Measurements from ENCODE around the gene IPO8.

IPO8 gene

DNA sequence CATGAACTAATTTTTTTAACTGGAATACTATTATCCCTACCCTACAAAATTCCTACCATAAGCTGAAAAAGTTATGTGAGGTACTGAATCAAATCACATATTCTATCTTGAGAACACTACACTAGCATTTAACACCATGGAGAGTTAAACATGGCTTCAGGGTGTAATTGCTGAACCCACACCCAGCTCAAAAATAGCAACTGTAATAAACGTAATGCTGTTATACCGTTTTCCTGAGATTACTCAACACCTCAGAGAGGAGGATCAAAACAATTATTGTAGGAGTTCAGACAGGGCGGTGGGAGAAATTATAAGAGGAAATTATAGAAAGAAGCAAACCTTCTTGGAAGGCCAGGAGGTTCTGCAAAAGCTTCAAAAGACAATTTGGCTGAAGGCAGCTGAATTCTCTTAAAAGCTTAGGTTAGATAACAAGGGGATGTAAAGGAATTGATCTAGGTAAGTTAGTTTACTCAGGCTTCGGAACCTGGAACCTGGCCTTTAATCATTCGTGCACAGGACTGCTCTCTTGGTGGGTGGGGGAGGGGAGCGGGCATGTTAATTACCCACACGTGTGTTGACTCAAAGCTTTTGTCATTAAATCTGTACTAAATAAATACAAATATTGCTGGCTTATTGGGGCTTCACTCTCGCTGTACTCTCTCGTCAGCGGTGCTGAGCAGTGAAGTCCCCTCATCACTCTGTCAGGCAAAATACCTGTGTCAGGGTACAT, 12.1 kb upstream of the IPO8 start:
- H3K27me3 ChIP-seq (replicated peaks; ENCODE audit: control insufficient read depth, insufficient read depth, low read length): no peaks in the 10 kb centered on the region

DNA sequence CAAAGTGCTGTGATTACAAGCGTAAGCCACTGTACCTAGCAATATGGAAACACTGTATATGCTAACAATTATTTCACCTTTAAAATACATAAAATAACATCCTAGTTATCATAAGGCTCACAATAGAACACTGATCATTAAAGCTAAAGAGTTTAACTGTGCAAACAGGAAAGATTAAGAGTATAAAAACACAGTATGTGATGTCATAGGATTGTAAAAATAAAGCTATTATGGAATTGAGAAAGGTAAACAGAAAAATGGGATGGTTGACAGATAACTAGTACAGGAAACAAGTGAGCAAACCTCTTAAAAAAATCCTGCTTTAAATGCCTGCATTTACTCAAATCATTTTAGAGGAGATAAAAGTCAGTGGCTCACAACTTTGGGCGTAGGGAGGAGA, 10.8 kb upstream of the IPO8 start:
- Histone ChIP-seq H3K36me3 (ENCODE audit: control insufficient read depth, insufficient read depth, low read length) (peaks cover 3% of the 10 kb centered on the region), H3K27me3 (replicated peaks; ENCODE audit: control insufficient read depth, insufficient read depth, low read length) (no peaks in the 10 kb centered on the region), H3K4me3 (replicated peaks; ENCODE audit: low read depth, low read length) (no peak overlapping the region)
- no peak for DNase-seq (ENCODE audit: extremely low read depth, insufficient read length)
- TF ChIP-seq, protein P1, sequence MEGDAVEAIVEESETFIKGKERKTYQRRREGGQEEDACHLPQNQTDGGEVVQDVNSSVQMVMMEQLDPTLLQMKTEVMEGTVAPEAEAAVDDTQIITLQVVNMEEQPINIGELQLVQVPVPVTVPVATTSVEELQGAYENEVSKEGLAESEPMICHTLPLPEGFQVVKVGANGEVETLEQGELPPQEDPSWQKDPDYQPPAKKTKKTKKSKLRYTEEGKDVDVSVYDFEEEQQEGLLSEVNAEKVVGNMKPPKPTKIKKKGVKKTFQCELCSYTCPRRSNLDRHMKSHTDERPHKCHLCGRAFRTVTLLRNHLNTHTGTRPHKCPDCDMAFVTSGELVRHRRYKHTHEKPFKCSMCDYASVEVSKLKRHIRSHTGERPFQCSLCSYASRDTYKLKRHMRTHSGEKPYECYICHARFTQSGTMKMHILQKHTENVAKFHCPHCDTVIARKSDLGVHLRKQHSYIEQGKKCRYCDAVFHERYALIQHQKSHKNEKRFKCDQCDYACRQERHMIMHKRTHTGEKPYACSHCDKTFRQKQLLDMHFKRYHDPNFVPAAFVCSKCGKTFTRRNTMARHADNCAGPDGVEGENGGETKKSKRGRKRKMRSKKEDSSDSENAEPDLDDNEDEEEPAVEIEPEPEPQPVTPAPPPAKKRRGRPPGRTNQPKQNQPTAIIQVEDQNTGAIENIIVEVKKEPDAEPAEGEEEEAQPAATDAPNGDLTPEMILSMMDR (IDR thresholded peaks at IDR 0.05; ENCODE audit: insufficient read depth, low read length, poor library complexity, severe bottlenecking): no peak

More for the DNA sequence above, 12.1 kb upstream of the IPO8 start:
- TF ChIP-seq, protein P1 (IDR thresholded peaks at IDR 0.05; ENCODE audit: insufficient read depth, low read length, poor library complexity, severe bottlenecking): no peak
- no peak for DNase-seq (ENCODE audit: extremely low read depth, insufficient read length)
- peaks cover 3% of the 10 kb centered on the region for H3K36me3 ChIP-seq (ENCODE audit: control insufficient read depth, insufficient read depth, low read length)
- H3K4me3 ChIP-seq (replicated peaks; ENCODE audit: low read depth, low read length): no peak overlapping the region

DNA sequence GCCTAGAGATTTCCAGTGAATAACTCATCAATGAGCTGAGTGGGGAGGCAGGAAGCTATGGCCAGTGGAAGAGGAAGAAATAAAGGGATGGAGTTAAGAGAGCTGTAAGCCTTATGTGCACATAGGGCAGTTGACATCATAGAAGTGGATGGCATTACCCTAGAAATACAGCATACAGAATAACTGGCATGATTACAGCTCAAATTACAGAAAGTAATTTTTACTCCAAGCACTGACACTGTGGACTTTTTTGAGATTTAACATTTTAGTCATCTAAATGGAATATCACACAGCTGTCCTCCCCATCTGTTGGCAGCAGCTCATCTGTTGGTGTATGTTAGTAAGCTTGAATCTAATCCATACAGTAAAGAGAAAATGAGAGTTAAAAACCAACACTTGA, 5.4 kb upstream of the IPO8 start:
- Histone ChIP-seq H3K4me3 (replicated peaks; ENCODE audit: low read depth, low read length) (no peak overlapping the region), H3K27me3 (replicated peaks; ENCODE audit: control insufficient read depth, insufficient read depth, low read length) (no peaks in the 10 kb centered on the region), H3K36me3 (ENCODE audit: control insufficient read depth, insufficient read depth, low read length) (no peaks in the 10 kb centered on the region)
- DNase-seq (ENCODE audit: extremely low read depth, insufficient read length): no peak
- TF ChIP-seq, protein P1 (IDR thresholded peaks at IDR 0.05; ENCODE audit: insufficient read depth, low read length, poor library complexity, severe bottlenecking): no peak

DNA sequence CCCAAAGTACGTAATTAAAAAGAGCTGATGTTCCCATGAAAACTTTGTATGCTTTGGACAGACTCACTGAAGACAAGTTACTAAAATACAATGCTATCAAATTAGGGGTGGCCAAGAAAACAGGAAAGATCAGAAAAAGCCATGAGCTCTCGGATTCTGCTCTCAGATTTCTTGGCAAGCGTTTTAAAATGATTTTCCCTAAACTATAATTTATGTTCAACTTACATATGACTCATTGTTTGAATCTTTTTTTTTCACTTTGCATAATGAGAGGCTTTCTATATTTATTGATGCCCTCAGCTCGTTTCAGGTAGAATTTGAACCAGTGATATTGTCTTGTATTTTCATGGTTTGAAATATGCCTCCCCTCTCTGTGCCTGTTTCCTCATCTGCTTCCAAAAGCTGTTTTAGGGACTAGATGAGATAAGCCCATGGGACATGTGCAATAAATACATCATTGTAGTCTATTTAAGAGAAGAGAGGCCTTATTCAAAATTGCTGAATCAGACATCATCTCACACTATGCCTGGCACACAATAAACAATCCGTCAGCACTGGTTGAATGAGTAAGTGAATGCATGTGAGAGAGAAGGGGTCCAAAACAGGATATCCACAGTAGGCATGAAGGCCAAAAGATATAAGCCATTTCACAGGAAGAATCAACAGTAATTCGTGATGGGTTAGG, 4.7 kb upstream of the IPO8 start:
- TF ChIP-seq, protein P1 (IDR thresholded peaks at IDR 0.05; ENCODE audit: insufficient read depth, low read length, poor library complexity, severe bottlenecking): no peak
- H3K27me3 ChIP-seq (replicated peaks; ENCODE audit: control insufficient read depth, insufficient read depth, low read length): no peaks in the 10 kb centered on the region
- no peak overlapping the region for H3K4me3 ChIP-seq (replicated peaks; ENCODE audit: low read depth, low read length)
- H3K36me3 ChIP-seq (ENCODE audit: control insufficient read depth, insufficient read depth, low read length): no peaks in the 10 kb centered on the region
- DNase-seq (ENCODE audit: extremely low read depth, insufficient read length): no peak

DNA sequence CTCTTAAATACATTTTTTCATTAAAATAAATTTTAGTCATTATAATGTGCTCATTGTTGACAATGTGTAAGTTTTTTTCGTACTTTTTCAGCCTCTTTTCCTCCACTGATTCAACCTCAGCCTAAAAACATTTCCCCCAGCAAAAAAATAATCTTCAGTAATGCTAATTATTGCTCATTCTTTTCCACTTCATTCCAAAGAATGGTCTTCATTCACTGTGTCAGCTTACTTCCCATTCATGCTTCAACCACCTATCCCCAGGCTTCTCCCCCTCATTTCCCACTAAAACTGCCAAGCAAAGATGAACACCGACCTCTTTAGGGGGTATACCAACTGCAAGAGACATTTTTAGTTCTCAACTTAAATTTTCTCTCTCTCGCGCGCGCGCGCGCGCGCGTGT, 2.7 kb upstream of the IPO8 start:
- TF ChIP-seq, protein P1 (IDR thresholded peaks at IDR 0.05; ENCODE audit: insufficient read depth, low read length, poor library complexity, severe bottlenecking): no peak
- no peaks in the 10 kb centered on the region for H3K27me3 ChIP-seq (replicated peaks; ENCODE audit: control insufficient read depth, insufficient read depth, low read length)
- no peak overlapping the region for H3K4me3 ChIP-seq (replicated peaks; ENCODE audit: low read depth, low read length)
- DNase-seq (ENCODE audit: extremely low read depth, insufficient read length): no peak
- no peaks in the 10 kb centered on the region for H3K36me3 ChIP-seq (ENCODE audit: control insufficient read depth, insufficient read depth, low read length)
